Ureter (tissue), 1 donor: ENCODE data around the gene ASAP2. TPM values are rescaled to one million over a fixed set of nuclear protein-coding genes. Genes with fewer than 3 reads are reported as not detected.

Experiments
- DNase-seq: peaks from one replicate; pipeline ENCODE4 v3.0.0-alpha.2; 2020; ENCODE audit warnings: low spot score
- total RNA-seq: library from RNA; stranded (reverse); gene quantifications from one replicate; pipeline ENCODE4 v1.2.4, GENCODE V29; 2023
- donor health status: DM: yes; HTN: yes; CAD: no.

ASAP2 gene
- 42.1 TPM for total RNA-seq

DNA sequence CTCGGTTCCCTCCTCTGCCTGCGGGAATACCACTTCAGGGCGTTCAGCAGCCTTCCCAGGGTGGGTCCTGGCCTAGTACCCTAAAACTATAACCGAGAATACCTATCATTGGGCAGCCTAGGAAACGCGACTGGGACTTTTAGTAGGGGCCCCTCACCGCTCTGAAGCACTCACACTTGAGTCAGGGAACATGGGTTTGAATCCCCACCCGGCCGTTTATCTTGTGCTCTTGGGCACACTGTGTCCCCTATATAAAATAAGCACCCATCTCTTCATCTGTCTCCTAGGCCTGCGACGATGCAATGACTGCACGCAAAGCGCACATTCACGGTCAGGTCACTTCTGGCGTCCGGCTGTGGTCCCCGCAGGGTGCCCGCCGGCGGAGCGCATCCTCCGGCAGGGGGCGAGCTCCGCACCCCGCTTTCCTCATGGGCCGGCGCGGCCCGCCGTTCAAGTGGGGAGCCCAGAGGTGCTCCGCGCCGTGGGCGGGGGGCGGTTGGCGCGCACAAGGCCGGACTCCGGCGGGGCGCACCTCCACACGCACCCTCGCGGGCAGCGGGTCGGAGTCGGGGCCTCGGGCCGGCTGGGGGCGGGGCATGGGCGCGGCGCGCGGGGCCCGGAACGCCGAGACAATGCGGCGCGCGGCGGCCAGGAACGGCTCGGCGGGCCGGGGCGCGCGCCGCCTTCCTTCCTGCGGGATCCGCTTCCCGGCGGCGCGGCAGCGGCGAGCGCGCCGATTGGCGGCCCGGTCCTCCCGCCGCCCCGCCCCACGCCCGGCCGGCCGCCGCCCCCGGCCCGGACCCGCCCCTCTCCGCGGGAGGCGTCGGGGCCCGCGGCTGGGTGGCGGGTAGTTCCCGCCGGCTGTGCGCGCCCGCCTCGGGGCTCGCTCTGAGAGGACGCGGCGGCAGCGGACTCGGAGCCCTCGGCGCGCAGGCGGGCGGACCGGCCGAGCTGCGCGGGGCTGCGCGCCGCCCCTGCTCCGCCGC, at the start of gene ASAP2:
TSS of gene ASAP2 (plus strand) at position 850 of the 986 bp plus-strand sequence. CDS start 293 bp downstream, outside the sequence.
- DNase-seq = peak; percentile 52

DNA sequence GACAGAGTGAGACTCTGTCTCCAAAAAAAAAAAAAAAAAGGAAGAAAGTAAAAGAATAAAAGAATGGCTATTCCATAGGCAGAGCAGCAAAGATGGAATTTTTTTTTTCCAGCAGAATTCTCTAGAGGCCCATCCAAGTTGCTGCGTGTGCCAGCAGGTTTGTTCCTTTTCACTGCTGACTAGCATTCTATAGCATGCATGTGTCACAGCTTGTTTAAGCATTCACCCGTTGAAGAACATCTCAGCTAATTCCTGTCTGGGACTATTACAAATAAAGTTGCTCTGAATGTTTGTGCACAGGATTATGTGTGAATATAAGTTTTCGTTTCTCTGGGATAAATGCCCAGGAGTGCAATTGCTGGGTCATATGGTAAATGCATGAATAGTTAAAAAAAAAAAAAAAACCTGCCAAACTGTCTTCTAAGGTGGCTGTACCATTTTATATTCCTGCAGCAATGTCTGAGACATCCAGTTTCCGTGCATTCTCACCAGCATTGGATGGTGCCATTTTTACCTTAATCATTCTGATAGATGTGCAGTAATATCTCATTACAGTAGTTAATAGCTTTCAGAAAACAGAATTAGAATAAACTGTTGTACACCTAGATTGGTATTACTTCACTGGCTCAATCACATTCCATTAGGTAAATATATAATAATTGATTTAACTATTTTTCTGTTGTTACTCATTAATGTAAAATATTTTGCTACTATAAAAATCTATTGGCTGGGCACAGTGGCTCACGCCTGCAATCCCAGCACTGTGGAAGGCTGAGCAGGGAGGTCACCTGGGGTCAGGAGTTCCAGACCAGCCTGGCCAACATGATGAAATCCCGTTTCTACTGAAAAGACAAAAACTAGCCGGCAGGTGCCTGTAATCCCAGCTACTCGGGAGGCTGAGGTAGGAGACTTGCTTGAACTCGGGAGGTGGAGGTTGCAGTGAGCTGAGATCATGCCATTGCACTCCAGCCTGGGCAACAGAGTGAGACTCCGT, 47.5 kb upstream of the ASAP2 start:
- DNase-seq = no peak

DNA sequence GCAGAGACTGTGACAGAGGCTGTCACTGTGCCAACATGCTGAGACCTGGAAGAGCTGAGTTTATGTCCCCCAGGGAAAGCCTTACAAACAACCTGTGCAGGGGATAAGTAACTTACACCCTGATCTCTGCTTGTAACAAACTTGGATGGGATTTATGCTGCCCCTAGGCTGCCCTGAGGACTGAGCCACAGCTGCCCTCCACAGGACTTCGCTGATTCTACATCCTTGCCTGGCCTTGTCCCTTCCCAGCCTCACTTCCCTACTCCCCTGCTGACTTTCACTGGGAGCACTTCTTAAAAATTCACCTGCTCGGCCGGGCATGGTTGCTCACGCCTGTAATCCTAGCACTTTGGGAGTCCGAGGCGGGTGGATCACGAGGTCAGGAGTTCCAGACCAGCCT, 45.9 kb upstream of the ASAP2 start:
- no peak for DNase-seq

DNA sequence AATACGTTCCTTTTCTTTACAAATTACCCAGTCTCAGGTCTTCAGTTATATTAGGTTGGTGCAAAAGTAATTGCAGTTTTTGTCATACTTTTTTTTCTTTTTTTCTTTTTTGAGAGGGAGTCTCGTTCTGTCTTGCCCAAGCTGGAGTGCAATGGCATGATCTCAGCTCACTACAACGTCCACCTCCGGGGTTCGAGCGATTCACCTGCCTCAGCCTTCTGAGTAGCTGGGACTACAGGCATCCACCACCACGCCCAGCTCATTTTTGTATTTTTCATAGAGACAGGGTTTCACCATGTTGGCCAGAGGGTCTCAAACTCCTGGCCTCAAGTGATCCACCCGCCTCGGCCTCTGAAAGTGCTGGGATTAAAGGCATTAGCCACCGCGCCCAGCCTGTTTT, 43.8 kb upstream of the ASAP2 start:
- DNase-seq = no peak

DNA sequence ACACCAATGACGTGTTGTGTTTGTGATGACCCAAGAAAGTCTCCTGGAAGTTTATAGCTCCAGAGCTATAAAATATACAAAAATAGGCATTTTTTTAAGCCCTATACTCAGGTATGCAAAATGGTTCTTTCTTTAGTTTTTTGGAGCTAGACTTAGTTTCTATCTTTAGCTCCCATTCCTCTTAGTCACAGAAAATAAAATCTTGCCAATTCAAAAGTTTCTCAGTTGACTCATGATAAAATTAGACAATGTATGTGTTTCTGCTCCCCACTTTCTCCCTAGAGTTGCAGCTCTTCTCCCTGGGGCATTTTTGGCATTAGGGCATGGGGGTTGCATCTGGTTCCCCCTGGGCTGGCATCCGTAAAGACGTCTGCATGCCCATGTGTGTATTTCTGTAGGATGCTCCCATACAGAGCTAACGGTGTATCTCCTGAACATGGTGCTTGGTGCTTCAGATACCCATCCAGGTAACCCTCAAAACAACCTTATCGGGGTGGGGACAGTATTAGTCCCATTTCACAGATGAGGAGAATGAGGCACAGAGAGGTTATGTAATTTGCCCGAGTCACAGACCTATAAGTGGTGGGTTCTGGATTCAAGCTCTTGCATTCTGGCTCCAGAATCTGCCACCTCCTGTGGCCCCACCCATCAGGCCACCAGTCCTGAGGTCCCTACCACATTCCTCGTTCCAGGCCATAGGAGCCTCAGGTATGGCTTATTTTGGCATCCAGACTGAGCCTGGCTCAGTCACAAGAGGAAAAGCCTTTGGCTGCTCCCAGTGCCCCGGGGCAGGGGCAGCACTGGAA, 43.1 kb upstream of the ASAP2 start:
- no peak for DNase-seq

DNA sequence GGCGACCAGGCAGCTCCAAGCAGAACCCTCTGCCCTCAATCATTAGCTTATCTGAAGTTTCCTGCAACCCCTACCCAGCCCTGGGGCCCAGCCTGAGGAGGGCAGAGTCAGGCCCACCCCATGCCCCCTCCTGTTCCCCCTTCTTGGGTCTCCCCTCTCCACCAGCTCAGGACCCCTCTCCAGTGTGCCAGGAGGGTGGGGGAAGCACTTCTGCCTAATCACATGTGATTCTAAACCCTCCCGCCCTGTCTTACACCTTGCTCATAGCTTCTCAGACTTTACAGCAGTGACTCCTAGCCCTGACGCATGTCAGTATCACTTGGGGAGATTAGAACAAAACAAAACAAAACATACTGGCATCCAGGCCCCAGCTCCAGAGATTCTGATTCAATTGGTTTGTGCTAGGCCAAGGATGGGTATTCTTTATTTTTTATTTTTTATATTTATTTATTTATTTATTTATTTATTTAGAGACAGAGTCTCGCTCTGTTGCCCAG, 42.5 kb upstream of the ASAP2 start:
- DNase-seq = no peak

DNA sequence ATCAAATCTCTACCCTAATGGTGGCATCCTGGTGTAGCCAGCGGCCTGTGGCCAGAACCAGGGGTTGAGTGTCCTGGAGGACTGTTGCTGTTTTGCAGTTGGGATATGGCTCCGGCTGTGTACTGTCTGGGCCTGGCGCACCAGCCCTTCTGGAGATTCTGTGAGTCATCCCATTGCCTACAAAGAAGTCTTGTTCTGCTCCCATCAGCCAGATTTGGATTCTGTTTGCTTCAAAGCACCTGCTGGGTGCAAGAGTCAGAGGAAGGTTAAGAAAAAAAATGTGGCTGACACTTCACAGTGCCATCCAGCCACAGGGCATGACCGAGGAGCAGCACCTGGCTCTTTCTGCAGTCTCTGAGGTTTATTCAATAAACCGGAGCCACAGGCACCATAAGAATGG, 41.0 kb upstream of the ASAP2 start:
- no peak for DNase-seq

DNA sequence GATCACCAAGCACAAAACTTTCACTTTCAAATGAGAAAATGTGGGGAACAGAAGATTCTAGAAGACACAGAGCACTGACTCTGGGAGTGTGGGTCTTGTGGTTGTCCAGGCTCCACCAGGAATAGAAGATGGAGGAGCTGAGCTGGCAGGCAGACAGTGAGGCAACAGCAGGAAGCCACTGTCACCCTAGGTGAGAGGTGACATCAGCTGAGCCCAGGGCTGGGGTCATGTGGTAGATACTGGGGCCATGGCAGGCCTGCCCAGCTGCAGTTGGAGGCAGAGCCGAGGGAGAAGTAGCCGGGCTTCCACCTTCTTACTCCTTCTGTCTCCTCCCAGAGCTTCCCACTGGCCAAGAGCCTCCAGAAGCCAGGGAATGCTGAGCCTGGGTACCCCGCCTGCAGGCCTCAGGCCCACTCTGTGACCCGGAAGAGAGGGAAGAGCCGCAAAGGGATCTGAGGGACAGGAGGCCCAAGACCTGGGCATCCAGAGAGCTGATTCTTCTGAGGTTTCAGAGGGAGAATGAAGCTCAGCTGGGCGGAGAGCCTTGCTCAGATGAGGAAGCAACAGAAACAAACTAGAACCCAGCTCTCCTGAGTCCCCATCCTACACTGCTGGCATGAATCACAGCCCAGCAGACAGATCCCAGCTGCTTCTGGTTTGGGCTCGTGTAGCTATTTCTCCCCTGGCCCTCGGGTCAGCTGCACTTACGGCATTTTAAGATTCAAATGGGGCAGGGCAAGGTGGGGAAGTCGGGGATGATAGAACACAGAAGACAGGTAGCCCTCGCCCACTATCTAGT, 39.8 kb upstream of the ASAP2 start:
- no peak for DNase-seq

DNA sequence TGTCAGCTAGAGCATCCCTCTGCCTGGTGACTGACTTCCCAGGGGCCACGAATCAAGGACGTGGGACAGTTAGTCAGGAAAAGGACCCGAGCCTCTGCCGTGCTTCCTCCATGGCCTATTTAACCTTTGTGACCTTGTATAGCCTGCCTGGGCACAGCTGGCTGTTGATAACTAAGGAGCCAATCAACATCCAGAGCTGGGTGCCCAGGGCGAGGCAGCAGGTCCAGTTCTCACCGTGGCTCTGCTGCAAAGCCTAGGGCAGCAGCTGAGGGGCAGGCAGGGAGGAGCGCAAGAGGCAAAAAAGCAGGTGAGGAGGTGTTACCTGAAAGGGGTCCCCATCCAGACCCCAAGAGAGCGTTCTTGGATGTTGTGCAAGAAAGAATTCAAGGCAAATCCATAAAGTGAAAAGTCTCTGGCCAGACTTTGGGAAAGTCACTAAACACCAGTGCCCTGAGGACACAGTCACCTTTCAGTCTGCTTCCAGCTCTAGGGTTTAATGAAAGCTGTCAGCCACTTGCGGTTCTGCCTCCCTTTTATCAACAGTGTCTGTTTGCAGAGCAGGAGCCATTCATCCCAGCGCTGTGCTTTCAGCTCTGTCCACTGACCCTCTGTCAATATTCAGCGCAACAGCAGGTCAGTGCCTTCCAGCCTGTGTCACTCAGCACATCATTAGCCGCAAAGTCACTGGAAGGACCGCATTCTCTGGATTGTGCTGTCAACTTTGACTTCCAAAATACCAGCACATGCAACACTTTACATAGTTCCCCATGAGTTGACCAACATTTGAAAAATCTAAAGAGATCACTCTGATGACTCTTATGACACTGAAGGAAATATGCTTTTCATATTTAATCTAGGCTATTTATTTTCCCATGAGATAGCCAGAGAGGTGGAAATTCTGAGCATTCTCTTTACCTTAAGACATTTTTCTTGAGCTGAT, 38.6 kb upstream of the ASAP2 start:
- no peak for DNase-seq

DNA sequence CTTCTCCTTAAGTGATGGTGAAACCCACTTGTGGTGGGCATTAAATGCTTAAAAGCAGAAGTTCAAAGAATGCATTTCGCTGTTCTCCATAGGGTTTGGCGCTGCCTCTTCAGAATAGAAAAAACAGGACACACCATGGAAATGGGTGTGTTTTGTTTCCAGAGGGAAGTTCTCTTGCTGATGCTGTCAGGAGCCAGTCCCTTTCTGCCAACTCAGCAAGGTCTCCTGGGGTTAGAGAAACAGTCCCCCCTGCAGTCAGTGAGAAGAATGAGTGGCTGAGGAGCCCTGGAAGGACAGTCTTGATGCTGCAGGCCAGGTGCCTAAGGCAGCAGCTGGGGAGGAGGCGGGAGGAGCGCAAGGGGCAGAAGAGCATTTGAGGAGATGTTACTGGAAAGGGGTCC, 37.8 kb upstream of the ASAP2 start:
- no peak for DNase-seq

DNA sequence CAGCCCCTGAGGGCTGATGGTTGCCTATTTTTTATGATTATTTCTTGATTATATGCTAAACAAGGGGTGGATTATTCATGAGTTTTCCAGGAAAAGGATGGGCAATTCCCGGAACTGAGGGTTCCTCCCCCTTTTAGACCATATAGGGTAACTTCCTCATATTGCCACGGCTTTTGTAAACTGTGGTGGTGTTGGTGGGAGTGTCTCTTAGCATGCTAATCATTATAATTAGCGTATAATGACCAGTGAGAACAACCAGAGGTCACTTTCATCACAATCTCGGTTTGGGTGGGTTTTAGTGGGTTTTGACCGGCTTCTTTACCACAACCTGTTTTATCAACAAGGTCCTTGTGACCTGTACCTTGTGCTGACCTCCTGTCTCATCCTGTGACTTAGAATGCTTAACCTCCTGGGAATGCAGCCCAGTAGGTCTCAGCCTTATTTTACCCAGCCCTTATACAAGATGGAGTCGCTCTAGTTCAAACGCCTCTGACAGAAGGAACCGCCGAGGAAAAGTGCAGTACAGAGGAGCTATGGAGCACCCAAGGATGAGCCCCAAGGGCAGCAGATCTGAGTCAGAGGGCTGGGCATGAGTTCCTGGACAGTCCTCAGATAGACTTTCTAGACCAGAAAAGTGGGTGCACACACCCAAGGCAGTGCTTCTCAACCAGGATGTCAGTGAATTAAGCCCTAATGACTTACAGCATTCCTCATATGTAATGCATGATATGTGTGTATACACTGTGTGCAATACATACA, 37.1 kb upstream of the ASAP2 start:
- DNase-seq = no peak

DNA sequence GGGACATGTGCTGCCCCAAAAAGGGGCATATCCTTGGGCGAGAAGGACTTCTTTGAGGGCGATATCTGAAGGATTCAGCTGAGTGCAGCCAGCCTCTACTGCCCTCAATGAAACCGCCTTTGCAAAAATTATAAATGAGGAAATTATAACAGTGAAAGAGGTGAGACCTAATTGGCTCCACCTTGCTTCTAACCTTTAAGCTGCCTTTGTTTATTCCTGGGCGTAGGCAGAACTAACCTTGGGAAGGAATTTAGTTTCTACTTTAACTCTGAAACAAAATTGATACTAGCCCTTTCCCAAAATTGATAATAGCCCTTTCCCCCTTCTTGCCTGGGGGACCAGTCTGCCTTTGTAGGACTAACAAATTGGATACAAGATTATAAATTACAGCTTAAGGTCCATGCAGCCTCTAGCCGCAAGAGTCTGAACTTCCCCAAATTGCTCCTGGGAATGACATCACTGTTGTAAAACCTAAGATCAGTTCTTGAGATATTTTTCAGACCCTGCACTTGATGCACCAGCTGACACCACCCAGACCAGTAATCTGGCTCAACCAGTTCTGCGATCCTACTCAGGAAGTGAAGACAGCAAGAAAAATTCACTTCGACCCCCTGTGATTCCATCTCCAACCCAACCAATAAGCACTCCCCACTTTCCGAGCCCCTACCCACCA, 36.0 kb upstream of the ASAP2 start:
- peak; percentile 61 for DNase-seq

DNA sequence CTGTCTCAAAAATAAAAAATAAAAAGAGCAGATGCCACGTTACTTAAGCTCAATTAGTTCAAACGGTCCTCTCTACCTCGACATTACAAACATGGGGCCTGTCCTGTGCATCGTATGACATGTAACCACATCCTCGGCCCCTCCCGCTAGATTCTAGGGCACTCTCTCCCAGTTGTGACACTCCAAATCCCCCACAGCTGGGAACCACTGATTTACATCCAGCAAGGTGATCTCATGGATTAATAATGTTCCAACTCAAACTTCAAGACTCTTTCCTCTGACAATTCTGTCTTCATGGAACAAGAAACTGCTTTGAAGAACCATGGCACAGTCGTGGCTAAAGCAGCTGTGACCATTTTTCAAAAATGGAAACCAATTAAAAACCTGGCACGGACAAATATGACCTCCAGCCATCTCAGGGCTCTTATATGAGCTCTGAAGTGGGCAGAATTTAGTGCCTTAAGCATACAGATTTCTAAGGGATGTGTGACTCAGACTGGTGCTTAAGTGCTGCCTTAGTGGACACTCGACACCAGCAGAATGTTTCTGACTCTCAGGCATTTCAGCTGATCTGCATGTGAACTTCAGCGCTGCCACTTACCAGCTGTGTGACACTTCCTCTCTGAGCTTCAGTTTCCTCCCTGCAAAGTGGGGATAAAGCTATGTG, 31.7 kb upstream of the ASAP2 start:
- DNase-seq = no peak

DNA sequence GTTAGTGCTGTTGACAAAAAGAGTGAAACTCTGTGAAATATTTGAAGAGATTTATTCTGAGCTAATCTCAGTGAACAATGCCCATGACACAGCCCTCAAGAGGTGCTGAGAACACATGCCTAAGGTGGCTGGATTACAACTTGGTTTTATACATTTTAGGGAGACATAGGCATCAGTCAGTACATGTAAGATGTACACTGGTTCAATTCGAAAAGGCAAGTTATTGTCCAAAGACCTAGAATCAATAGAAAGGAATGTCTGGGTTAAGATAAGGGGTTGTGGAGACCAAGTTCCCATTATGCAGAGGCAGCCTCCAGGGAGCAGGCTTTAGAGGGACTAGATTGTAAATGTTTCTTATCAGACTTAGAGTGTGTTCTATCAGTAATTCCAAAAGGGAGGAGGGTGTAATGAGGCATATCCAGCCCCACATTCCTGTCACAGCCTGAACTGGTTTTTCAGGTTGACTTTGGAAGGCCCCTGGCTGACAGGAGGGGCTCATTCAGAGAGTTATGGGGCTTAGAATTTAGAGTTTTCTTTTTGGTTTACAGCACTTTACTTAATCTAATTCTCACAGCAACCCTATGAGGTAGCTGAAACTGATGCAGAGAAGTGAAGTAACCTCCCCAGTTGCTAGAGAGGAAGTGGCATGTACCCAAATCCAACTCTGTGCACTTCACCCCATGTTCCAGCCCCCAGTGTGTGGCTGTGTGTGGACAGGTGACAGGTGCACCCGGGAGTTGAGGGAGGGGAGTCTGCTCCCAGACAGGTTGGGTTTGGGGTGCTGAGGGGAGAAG, 28.3 kb upstream of the ASAP2 start:
- no peak for DNase-seq

DNA sequence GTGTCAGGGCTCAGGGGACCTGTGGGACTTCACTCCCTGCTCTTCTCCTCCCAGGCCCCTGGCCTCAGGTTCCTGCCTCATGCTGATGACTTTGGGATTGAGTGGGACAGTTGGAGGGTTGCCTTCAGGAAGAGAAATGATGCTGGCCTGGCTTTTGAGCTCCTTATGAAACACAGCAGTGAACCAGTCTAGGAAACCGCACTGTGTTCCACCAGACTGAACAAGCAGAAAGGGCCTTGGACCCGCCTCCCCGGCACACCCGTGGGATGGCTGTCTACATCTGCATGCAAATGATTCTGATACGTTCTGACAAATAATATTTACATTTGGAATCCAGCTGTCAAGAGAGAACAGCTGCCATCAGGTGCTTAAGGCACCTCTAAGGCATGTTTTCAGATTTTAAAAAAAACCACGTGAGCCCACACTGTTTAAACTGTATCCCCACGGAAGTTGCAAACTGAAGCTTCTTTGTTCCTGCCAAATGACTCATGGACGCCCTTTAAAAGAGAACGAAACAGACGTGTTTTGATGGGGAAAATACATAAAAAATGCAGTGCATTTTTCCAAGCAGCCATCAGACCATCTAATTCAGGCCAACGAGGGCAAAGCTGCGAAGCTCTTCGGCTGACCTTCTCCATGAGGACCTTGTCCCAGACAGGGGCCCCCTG, 27.6 kb upstream of the ASAP2 start:
- DNase-seq = peak; percentile 79
